ENCODE measurements around the gene QRFP. TPM values are rescaled to one million over a fixed set of nuclear protein-coding genes. Genes with fewer than 3 reads are reported as not detected.

QRFP gene
- total RNA-seq, 1 experiment from 2014 or later, result not detected

GRCh38 chr9:130843049-130843908 lies 53.3 kb downstream of the QRFP start:
- no peak for TF ChIP-seq CTCF (conservative IDR thresholded peaks at IDR 0.05; ENCODE audit: low read depth, low read length)
- DNase-seq (no peak), ATAC-seq (no peak)
- CTCF ChIA-PET, result no interaction called here
- no peaks in the 10 kb centered on the region for H3K36me3 ChIP-seq (ENCODE audit: low read depth, low read length)
- no peak overlapping the region for H3K4me2 ChIP-seq (ENCODE audit: low read length)
- H3K79me2 ChIP-seq (ENCODE audit: low read length), result peaks cover 80% of the 10 kb centered on the region
- peaks cover 36% of the 10 kb centered on the region for H3K4me1 ChIP-seq (ENCODE audit: insufficient read depth, low read length)
- intact Hi-C loops (cut with micrococcal nuclease), result no loop called here
- H3K27ac ChIP-seq (ENCODE audit: low read length), result no peak overlapping the region
- H3K27me3 ChIP-seq (ENCODE audit: low read length), result no peaks in the 10 kb centered on the region
- no peaks in the 10 kb centered on the region; the same call in 1 of the 2 replicates for H4K20me1 ChIP-seq (ENCODE audit: low read length)
- no peak overlapping the region for H3K4me3 ChIP-seq (ENCODE audit: low read length)
- no peaks in the 10 kb centered on the region for H3K9me2 ChIP-seq (replicated peaks; ENCODE audit: low read length)
- H2AFZ ChIP-seq (ENCODE audit: low read length), result no peak overlapping the region
- H3K9me3 ChIP-seq (ENCODE audit: low read length), result no peaks in the 10 kb centered on the region
- no peak overlapping the region for H3K9ac ChIP-seq (ENCODE audit: low read length)
- H3F3A ChIP-seq (ENCODE audit: low read length, unreplicated experiment), result peaks cover 8% of the 10 kb centered on the region
- BruUV-seq (replicated peaks), result no TSS peak
- POLR2A ChIA-PET (ENCODE audit: unreplicated experiment), result no interaction called here

Other genes starting within 250 kb of the QRFP start
- gene PRDM12, start 232.2 kb downstream of the QRFP start, total RNA-seq (2014; rRNA removed), result not detected in 2 replicates
- 33.5 and 40.4 TPM in 2 replicates for gene EXOSC2, start 203.0 kb downstream of the QRFP start, total RNA-seq (2014; rRNA removed)
- 22.8 and 28.3 TPM in 2 replicates for gene ABL1, start 61.6 kb downstream of the QRFP start, total RNA-seq (2014; rRNA removed)
- gene FIBCD1, start 42.4 kb upstream of the QRFP start, total RNA-seq (2014; rRNA removed), result 7.5 and 8.9 TPM in 2 replicates
- gene LAMC3, start 112.4 kb upstream of the QRFP start, total RNA-seq (2014; rRNA removed), result 4.6 and 6.0 TPM in 2 replicates
- gene AIF1L, start 199.7 kb upstream of the QRFP start, total RNA-seq (2014; rRNA removed), result 23.7 and 27.0 TPM in 2 replicates
- 22.0 and 25.6 TPM in 2 replicates for gene NUP214, start 228.8 kb upstream of the QRFP start, total RNA-seq (2014; rRNA removed)